Heart left ventricle (tissue), 13 donors: Measurements from ENCODE around the gene TSPOAP1.

Experiments used
- CTCF ChIP-seq, 12 donors: fragments of 200-600 bp; sonication (generic) in 4 of 12; IDR thresholded peaks; one replicate each; pipeline versions ENCODE4 v1.5.0 to v1.8.0; 2018 to 2022; ENCODE audit warnings: antibody characterized with exemption in 12 of 12, mild to moderate bottlenecking in 5 of 12
- POLR2A ChIP-seq, 2 donors: fragments of 450-650 bp; IDR thresholded peaks; one replicate each; pipeline ENCODE4 v1.6.1; 2017; ENCODE audit warnings: antibody characterized with exemption in 2 of 2, mild to moderate bottlenecking in 2 of 2, moderate library complexity in 2 of 2
- donor health status: ischemic (EF 13 %, LVEDD 7.1; RV severe dilation, severe dysfunction).
- donor health status: DM: no; HTN: yes; CAD: no.
- donor health status: DM: no; HTN: no; CAD: no.
- donor health status: ischemic (EF 25% LVEDD 6.9; RV normal size, moderate dysfunction).
- donor health status: ischemic (EF 25% LVEDD 5.7; RV mildly dilated, moderate dysfunction).
- donor health status: ischemic (EF 35%, LVEDD 5.7; RV mildly dilated, moderate dysfunction).
- donor health status: nonischemic (EF 11% LVEDD 7.7; RV severe dilation, severe dysfunction).
- donor health status: DM: yes; HTN: yes; CAD: no.
- donor health status: PGD.
- donor health status: ischemic (EF 29% LVEDD 5.4; RV normal size, mild dysfunction).
- donor health status: nonischemic (EF 23%, LVEDD 6.1; RV moderate dilation, normal function).

DNA sequence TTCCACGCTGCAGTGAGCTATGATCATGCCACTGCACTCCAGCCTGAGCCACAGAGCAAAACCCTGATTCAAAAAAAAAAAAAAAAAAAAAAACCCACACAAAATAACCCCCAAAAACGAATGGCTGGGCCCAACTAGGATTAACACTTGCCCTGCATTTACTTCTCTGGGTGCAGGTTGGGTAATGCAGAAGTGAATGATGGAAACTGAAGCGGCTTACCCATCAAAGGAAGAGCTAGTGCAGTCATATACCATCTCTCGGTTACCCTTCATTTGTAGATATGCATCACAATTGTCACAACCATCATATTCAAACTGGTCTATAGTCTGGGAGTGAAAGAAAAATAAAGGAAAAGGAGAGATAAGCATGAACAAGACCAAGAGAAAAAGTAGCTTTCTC, 22.6 kb upstream of the TSPOAP1 start:
- no peak for TF ChIP-seq CTCF (IDR thresholded peaks at IDR 0.05)
- TF ChIP-seq POLR2A (IDR thresholded peaks at IDR 0.05): no peak
